ENCODE measurements around the gene FGF22.

FGF22 gene

GRCh38 chr19:674282-675151 is 34.8 kb downstream of the FGF22 start:
- TF ChIP-seq GATA2 (IDR thresholded peaks at IDR 0.05; ENCODE audit: low read depth, low read length), result no peak
- no peak for TF ChIP-seq GATA3 (IDR thresholded peaks at IDR 0.05; ENCODE audit: low read depth, low read length)

DNA sequence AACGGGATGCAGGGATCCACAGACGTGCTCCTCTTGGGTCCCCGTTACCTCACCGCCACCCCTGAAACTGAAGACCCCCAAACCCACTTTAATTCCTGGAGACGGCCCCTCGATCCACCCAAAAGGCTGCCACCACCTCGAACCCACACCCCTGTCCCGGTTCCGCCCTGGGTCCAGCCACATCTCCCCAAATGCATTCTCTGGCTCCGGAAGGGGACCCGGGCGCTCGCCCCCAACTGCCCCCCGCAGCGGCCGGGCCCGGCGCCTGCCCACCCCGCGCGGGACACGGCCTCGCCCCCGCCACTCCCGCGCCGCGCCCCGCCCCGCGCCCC is 36.3 kb downstream of the FGF22 start:
- TF ChIP-seq GATA2 (IDR thresholded peaks at IDR 0.05; ENCODE audit: low read depth, low read length) (no peak), GATA3 (IDR thresholded peaks at IDR 0.05; ENCODE audit: low read depth, low read length) (no peak)

GRCh38 chr19:676339-677105 is 36.8 kb downstream of the FGF22 start, which contains the start of gene FSTL3:
Gene FSTL3 (plus strand): TSS chr19:676392. CDS start chr19:676424, 32 bp downstream.
- TF ChIP-seq GATA2 (IDR thresholded peaks at IDR 0.05; ENCODE audit: low read depth, low read length) (no peak), GATA3 (IDR thresholded peaks at IDR 0.05; ENCODE audit: low read depth, low read length) (no peak)

DNA sequence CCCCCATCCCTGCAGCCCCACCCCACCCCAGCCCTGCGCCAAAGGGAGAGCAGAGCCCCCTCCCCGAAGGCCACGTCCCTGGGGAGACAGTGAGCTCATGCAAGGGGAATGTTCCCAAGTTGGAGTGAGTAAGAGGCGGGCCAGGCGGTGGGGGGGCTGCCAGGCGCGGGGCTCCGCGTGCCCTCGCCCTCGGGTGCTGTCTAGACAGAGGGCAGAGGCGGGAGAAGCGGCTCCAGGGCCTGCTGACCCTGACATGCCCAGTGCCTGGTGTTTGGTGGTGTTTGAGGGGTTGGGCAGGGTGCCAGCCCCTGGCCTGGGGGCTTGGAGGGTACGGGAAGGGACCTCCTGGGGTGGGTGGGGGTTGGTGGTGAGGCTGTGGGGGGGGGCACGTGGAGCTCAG is 37.5 kb downstream of the FGF22 start:
- TF ChIP-seq GATA2 (IDR thresholded peaks at IDR 0.05; ENCODE audit: low read depth, low read length), result no peak
- no peak for TF ChIP-seq GATA3 (IDR thresholded peaks at IDR 0.05; ENCODE audit: low read depth, low read length)

DNA sequence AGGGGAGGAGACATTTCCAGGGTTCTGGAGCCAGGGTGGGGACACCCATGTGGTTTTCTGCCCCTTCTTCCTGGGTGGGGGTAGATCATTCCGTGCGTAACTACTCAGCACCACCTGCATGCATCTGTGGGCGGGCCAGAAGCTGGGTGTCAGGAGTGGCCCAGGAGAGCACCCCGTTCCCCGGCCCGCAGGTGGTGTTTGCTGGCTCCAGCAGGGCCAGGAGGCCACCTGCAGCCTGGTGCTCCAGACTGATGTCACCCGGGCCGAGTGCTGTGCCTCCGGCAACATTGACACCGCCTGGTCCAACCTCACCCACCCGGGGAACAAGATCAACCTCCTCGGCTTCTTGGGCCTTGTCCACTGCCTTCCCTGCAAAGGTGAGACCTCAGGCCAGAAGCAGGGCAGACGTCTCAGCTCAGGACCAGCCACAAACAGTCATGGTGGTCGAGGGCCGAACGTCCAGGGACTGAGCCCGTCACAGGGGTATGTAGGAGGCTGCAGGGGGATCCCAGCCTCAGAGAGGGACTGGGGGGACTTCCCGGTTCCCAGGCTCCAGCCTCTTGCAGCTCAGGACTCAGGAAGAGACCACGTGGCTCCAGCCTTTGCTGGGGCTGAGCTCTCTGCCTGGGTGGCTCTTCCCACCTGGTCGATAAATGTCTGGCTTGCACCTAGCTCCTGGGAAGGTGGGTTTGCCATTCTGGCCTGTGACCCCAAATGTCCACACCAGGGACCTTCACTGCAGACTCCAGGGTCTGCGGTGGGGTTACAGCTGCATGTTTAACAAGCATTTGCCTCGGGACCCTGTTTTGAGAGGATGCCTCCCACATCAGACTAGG is 38.1 kb downstream of the FGF22 start:
- TF ChIP-seq GATA2 (IDR thresholded peaks at IDR 0.05; ENCODE audit: low read depth, low read length), result no peak

GRCh38 chr19:678791-679388 is 39.2 kb downstream of the FGF22 start:
- TF ChIP-seq GATA2 (IDR thresholded peaks at IDR 0.05; ENCODE audit: low read depth, low read length), result no peak
- TF ChIP-seq GATA3 (IDR thresholded peaks at IDR 0.05; ENCODE audit: low read depth, low read length), result no peak

- no peak for TF ChIP-seq GATA3 (IDR thresholded peaks at IDR 0.05; ENCODE audit: low read depth, low read length)
Observed at GRCh38 chr19:679418-680286, 40.0 kb downstream of the FGF22 start.

DNA sequence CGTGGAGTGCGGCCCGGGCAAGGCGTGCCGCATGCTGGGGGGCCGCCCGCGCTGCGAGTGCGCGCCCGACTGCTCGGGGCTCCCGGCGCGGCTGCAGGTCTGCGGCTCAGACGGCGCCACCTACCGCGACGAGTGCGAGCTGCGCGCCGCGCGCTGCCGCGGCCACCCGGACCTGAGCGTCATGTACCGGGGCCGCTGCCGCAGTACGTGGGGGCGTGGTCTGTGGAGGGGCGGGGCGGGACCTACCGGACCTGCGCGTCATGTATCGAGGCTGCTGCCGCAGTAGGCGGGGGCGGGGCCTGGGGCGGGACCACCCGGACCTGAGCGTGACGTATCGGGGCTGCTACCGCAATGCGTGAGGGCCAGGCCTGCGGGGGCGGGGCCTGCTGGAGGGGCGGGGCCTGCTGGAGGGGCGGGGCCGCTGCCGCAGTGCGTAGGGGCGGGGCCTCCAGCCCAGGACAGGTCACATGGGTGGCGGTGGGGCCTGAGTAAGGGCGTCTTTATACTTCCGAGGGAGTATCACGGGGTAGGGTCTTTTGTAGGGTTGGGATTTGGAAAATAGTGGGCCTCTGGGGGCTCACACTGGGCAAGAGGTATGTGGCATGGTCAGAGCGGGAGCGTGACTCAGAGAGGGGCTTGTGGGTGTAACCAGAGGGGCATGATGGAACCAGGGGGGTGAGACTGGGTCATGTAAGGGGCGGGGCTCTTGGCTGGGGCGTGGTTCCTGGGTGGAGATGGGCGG is 40.8 kb downstream of the FGF22 start:
- no peak for TF ChIP-seq GATA3 (IDR thresholded peaks at IDR 0.05; ENCODE audit: low read depth, low read length)
- no peak for TF ChIP-seq GATA2 (IDR thresholded peaks at IDR 0.05; ENCODE audit: low read depth, low read length)

GRCh38 chr19:681029-682019 is 41.6 kb downstream of the FGF22 start:
- no peak for TF ChIP-seq GATA2 (IDR thresholded peaks at IDR 0.05; ENCODE audit: low read depth, low read length)
- no peak for TF ChIP-seq GATA3 (IDR thresholded peaks at IDR 0.05; ENCODE audit: low read depth, low read length)

DNA sequence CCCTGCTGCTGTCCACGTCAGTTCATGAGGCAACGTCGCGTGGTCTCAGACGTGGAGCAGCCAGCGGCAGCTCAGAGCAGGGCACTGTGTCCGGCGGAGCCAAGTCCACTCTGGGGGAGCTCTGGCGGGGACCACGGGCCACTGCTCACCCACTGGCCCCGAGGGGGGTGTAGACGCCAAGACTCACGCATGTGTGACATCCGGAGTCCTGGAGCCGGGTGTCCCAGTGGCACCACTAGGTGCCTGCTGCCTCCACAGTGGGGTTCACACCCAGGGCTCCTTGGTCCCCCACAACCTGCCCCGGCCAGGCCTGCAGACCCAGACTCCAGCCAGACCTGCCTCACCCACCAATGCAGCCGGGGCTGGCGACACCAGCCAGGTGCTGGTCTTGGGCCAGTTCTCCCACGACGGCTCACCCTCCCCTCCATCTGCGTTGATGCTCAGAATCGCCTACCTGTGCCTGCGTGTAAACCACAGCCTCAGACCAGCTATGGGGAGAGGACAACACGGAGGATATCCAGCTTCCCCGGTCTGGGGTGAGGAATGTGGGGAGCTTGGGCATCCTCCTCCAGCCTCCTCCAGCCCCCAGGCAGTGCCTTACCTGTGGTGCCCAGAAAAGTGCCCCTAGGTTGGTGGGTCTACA is 43.1 kb downstream of the FGF22 start:
- no peak for TF ChIP-seq GATA3 (IDR thresholded peaks at IDR 0.05; ENCODE audit: low read depth, low read length)
- TF ChIP-seq GATA2 (IDR thresholded peaks at IDR 0.05; ENCODE audit: low read depth, low read length), result no peak

DNA sequence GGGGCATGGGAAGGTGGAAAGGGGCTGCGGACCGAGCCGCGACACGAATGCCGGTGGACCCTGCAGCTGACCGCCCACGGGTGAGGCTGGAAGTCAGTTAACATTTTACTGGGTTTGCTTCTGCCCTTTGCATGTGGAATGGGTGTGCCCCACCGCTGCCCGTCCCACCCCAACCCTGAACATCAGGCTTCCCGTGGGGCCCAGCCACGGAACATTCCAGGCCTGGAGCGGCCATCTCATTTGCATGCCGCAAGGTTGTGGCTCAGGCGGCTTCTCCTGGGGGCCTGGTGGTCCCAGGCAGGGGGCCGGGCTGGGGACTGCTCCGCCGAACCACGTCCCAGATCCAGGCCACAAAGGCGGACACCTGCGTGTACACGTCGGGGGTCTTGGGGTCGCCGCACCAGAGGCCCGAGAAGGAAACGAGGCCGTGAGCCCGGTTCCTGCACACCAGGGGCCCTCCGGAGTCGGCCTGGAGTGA is 45.8 kb downstream of the FGF22 start:
- TF ChIP-seq GATA3 (IDR thresholded peaks at IDR 0.05; ENCODE audit: low read depth, low read length), result no peak
- no peak for TF ChIP-seq GATA2 (IDR thresholded peaks at IDR 0.05; ENCODE audit: low read depth, low read length)

Measured in SH-SY5Y (cell line).